HepG2 (cell line): ENCODE measurements around the gene ATP6V0A1. TPM values are rescaled to one million over a fixed set of nuclear protein-coding genes. Genes with fewer than 3 reads are reported as not detected.

Experiments used
- ELF1 ChIP-seq: sonication (generic); formaldehyde crosslinking; IDR thresholded peaks from 2 replicates; pipeline ENCODE4 v1.4.0; 2020; ENCODE audit warnings: missing genetic modification reagents
- GABPB1 ChIP-seq: IDR thresholded peaks from 2 replicates; pipeline ENCODE4 v1.6.1; 2016; ENCODE audit warnings: mild to moderate bottlenecking, missing genetic modification reagents, moderate library complexity, missing compliant biosample characterization
- ISL2 ChIP-seq: sonication (generic); formaldehyde crosslinking; IDR thresholded peaks from 2 replicates; pipeline ENCODE4 v1.5.0; 2020; ENCODE audit warnings: missing genetic modification reagents
- NFE2L2 ChIP-seq: fragments of 150-350 bp; IDR thresholded peaks from 2 replicates; pipeline ENCODE4 v1.6.1; 2014; ENCODE audit warnings: low read length
- SIN3B ChIP-seq: fragments of 150-350 bp; IDR thresholded peaks from 2 replicates; pipeline ENCODE4 v1.6.1; 2014; ENCODE audit warnings: low read length
- TCF7L2 ChIP-seq: IDR thresholded peaks from 2 replicates; pipeline ENCODE4 v1.6.1; 2011; ENCODE audit warnings: mild to moderate bottlenecking, low read depth, low read length, moderate library complexity
- ZMYM2 ChIP-seq: sonication (generic); formaldehyde crosslinking; IDR thresholded peaks from 2 replicates; pipeline ENCODE4 v1.8.0; 2022; ENCODE audit warnings: mild to moderate bottlenecking, missing genetic modification reagents
- ZMYM3 ChIP-seq: sonication (generic); formaldehyde crosslinking; IDR thresholded peaks from 2 replicates; pipeline ENCODE4 v1.5.1; 2020; ENCODE audit warnings: mild to moderate bottlenecking, missing genetic modification reagents
- ZNF180 ChIP-seq: sonication (generic); formaldehyde crosslinking; IDR thresholded peaks from 2 replicates; pipeline ENCODE4 v1.4.0; 2020; ENCODE audit warnings: low read depth, missing genetic modification reagents, borderline replicate concordance
- ZNF329 ChIP-seq: sonication (generic); formaldehyde crosslinking; IDR thresholded peaks from 2 replicates; pipeline ENCODE4 v1.9.0; 2021; ENCODE audit warnings: low read depth, mild to moderate bottlenecking, missing genetic modification reagents
- ZNF670 ChIP-seq: sonication (generic); formaldehyde crosslinking; IDR thresholded peaks from 2 replicates; pipeline ENCODE4 v1.8.0; 2022; ENCODE audit warnings: mild to moderate bottlenecking, missing genetic modification reagents, borderline replicate concordance
- ZNF776 ChIP-seq: sonication (generic); formaldehyde crosslinking; IDR thresholded peaks from 2 replicates; pipeline ENCODE4 v1.4.0; 2020; ENCODE audit warnings: mild to moderate bottlenecking, missing genetic modification reagents
- polyA plus RNA-seq, 8 experiments: library from polyadenylated mRNA; depleted of rRNA in 3 of 8; stranded (reverse) in 7 of 8; unstranded in 1 of 8; fragments of >200 nt; fragmentation: Illumina TruSeq in 4 of 8; extraction: Trizol in 4 of 8; gene quantifications; 2 replicates each; pipeline versions ENCODE4 v1.2.1 to v1.2.3, GENCODE V29; 2011 to 2016; ENCODE audit warnings: low read depth in 4 of 8, missing spikeins in 1 of 8, mixed read lengths in 1 of 8; ENCODE audit not compliant: insufficient read depth in 1 of 8
- total RNA-seq, 5 experiments: library from RNA; depleted of rRNA; stranded (reverse); fragments of >200 nt; fragmentation: Illumina TruSeq; extraction: Trizol; gene quantifications; 2 replicates each; pipeline ENCODE4 v1.2.3, GENCODE V29; 2016; ENCODE audit warnings: low read depth in 1 of 5
- TF ChIP-seq, protein P1 (sequence below): sonication (generic); formaldehyde crosslinking; IDR thresholded peaks from 2 replicates; pipeline ENCODE4 v1.5.1; 2020; ENCODE audit warnings: missing genetic modification reagents, mild to moderate bottlenecking, borderline replicate concordance
- TF ChIP-seq, protein P2 (sequence below): sonication (generic); formaldehyde crosslinking; IDR thresholded peaks from 2 replicates; pipeline ENCODE4 v1.5.0; 2020; ENCODE audit warnings: missing genetic modification reagents
- TF ChIP-seq, protein P3 (sequence below): sonication (generic); formaldehyde crosslinking; IDR thresholded peaks from 2 replicates; pipeline ENCODE4 v1.4.0; 2020; ENCODE audit warnings: missing genetic modification reagents
- TF ChIP-seq, protein P4 (sequence below): sonication (generic); formaldehyde crosslinking; IDR thresholded peaks from 2 replicates; pipeline ENCODE4 v1.5.0; 2020; ENCODE audit warnings: missing genetic modification reagents
- TF ChIP-seq, protein P5 (sequence below): sonication (generic); formaldehyde crosslinking; IDR thresholded peaks from 2 replicates; pipeline ENCODE4 v1.8.0; 2022; ENCODE audit warnings: mild to moderate bottlenecking, missing genetic modification reagents, borderline replicate concordance
- TF ChIP-seq, protein P6 (sequence below): sonication (generic); formaldehyde crosslinking; IDR thresholded peaks from 2 replicates; pipeline ENCODE4 v1.4.0; 2020; ENCODE audit warnings: mild to moderate bottlenecking, missing genetic modification reagents
- TF ChIP-seq, protein P7 (sequence below): sonication (generic); formaldehyde crosslinking; IDR thresholded peaks from 2 replicates; pipeline ENCODE4 v1.8.0; 2022; ENCODE audit warnings: missing genetic modification reagents, mild to moderate bottlenecking, inconsistent platforms, borderline replicate concordance
- TF ChIP-seq, protein P8 (sequence below): sonication (generic); formaldehyde crosslinking; IDR thresholded peaks from 2 replicates; pipeline ENCODE4 v1.9.0; 2021; ENCODE audit warnings: missing genetic modification reagents, mild to moderate bottlenecking, borderline replicate concordance

Gene ATP6V0A1
- total and polyA plus RNA-seq, 2 of the 13 experiments (the other 11 are each of a cell fraction or from before 2014, with no cell fraction given) = 27.9 to 54.1 TPM

DNA sequence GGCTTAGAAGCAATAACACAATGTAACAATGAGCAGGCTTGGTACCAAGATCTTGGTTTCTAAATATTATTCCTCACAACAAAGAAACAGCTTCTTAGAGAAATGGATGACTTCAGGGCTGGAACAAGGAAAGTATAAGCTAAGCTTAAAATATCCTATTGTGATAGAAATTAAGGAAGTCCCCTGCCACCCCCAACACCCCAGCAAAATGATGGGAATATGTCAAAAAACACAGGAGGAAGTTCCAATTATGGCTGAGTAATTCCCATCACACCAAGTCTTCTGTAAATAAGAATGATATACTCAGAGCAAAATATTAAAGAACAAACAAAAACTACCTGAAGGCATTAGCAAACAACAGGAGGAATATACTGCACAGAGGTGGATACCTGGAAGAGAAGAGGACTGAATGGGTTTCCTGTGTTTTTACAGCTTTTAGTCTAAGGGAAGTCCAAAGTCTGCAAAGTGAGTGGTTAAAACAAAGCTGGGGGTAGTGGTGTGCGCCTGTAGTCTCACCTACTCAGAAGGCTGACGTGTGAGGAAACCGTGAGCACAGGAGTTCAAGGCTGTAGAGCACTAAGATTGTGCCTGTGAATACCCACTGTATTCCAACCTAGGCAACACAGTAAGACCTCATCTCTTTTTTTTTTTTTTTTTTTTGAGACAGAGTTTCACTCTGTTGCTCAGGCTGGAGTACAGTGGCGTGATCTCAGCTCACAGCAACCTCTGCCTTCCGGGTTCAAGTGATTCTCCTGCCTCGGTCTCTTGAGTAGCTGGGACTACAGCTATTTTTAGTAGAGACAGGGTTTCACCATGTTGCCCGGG, 17.1 kb upstream of the ATP6V0A1 start (continued):
- TF ChIP-seq, protein P1, sequence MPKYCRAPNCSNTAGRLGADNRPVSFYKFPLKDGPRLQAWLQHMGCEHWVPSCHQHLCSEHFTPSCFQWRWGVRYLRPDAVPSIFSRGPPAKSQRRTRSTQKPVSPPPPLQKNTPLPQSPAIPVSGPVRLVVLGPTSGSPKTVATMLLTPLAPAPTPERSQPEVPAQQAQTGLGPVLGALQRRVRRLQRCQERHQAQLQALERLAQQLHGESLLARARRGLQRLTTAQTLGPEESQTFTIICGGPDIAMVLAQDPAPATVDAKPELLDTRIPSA (CRISPR knock-in tag) = no peak
- TF ChIP-seq ZNF670 (CRISPR knock-in tag) (no peak), ZMYM3 (CRISPR knock-in tag) (peak; percentile 81), ELF1 (CRISPR knock-in tag) (peak; percentile 25; the same call in 1 of the 2 replicates), ZNF180 (CRISPR knock-in tag) (no peak), SIN3B (no peak), ZMYM2 (0 out of 2 replicates have a peak, but pooled peaks have one; percentile 31), GABPB1 (CRISPR knock-in tag) (no peak), ISL2 (CRISPR knock-in tag) (no peak), NFE2L2 (no peak), TCF7L2 (no peak), ZNF329 (CRISPR knock-in tag) (no peak), ZNF776 (no peak)
- TF ChIP-seq, protein P2, sequence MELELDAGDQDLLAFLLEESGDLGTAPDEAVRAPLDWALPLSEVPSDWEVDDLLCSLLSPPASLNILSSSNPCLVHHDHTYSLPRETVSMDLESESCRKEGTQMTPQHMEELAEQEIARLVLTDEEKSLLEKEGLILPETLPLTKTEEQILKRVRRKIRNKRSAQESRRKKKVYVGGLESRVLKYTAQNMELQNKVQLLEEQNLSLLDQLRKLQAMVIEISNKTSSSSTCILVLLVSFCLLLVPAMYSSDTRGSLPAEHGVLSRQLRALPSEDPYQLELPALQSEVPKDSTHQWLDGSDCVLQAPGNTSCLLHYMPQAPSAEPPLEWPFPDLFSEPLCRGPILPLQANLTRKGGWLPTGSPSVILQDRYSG (CRISPR knock-in tag) = no peak
- TF ChIP-seq, protein P3, sequence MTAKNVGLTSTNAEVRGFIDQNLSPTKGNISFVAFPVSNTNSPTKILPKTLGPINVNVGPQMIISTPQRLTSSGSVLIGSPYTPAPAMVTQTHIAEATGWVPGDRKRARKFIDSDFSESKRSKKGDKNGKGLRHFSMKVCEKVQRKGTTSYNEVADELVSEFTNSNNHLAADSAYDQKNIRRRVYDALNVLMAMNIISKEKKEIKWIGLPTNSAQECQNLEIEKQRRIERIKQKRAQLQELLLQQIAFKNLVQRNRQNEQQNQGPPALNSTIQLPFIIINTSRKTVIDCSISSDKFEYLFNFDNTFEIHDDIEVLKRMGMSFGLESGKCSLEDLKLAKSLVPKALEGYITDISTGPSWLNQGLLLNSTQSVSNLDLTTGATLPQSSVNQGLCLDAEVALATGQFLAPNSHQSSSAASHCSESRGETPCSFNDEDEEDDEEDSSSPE (CRISPR knock-in tag) = no peak
- TF ChIP-seq, protein P4, sequence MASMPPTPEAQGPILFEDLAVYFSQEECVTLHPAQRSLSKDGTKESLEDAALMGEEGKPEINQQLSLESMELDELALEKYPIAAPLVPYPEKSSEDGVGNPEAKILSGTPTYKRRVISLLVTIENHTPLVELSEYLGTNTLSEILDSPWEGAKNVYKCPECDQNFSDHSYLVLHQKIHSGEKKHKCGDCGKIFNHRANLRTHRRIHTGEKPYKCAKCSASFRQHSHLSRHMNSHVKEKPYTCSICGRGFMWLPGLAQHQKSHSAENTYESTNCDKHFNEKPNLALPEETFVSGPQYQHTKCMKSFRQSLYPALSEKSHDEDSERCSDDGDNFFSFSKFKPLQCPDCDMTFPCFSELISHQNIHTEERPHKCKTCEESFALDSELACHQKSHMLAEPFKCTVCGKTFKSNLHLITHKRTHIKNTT (CRISPR knock-in tag) = no peak
- TF ChIP-seq, protein P5, sequence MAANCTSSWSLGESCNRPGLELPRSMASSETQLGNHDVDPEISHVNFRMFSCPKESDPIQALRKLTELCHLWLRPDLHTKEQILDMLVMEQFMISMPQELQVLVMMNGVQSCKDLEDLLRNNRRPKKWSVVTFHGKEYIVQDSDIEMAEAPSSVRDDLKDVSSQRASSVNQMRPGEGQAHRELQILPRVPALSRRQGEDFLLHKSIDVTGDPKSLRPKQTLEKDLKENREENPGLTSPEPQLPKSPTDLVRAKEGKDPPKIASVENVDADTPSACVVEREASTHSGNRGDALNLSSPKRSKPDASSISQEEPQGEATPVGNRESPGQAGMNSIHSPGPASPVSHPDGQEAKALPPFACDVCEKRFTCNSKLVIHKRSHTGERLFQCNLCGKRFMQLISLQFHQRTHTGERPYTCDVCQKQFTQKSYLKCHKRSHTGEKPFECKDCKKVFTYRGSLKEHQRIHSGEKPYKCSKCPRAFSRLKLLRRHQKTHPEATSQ (CRISPR knock-in tag) = no peak
- TF ChIP-seq, protein P6, sequence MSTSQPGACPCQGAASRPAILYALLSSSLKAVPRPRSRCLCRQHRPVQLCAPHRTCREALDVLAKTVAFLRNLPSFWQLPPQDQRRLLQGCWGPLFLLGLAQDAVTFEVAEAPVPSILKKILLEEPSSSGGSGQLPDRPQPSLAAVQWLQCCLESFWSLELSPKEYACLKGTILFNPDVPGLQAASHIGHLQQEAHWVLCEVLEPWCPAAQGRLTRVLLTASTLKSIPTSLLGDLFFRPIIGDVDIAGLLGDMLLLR (CRISPR knock-in tag) = no peak
- TF ChIP-seq, protein P7, sequence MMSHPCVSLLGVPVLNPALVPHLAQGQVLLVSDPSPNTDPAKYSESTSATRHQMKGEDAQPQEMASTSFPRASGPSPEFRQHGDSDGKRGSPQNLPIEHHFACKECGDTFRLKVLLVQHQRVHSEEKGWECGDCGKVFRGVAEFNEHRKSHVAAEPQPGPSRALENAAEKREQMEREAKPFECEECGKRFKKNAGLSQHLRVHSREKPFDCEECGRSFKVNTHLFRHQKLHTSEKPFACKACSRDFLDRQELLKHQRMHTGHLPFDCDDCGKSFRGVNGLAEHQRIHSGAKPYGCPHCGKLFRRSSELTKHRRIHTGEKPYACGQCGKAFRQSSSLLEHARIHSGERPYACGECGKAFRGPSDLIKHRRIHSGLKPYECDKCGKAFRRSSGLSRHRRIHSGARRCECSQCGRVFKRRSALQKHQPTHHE (CRISPR knock-in tag) = no peak
- TF ChIP-seq, protein P8, sequence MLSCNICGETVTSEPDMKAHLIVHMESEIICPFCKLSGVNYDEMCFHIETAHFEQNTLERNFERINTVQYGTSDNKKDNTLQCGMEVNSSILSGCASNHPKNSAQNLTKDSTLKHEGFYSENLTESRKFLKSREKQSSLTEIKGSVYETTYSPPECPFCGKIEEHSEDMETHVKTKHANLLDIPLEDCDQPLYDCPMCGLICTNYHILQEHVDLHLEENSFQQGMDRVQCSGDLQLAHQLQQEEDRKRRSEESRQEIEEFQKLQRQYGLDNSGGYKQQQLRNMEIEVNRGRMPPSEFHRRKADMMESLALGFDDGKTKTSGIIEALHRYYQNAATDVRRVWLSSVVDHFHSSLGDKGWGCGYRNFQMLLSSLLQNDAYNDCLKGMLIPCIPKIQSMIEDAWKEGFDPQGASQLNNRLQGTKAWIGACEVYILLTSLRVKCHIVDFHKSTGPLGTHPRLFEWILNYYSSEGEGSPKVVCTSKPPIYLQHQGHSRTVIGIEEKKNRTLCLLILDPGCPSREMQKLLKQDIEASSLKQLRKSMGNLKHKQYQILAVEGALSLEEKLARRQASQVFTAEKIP = no peak
